Muscle of leg (tissue), 16 donors: ENCODE data around the gene TMEM11. TPM values are rescaled to one million over a fixed set of nuclear protein-coding genes. Genes with fewer than 3 reads are reported as not detected.
A peak's percentile ranks its signal among the peaks of the same experiment; 100 is the strongest.

Experiments used
- DNase-seq: peaks from one replicate; pipeline ENCODE4 v3.0.0; 2013
- H3K27ac ChIP-seq: one replicate; pipeline ENCODE4 v1.5.1; 2013; ENCODE audit warnings: mild to moderate bottlenecking, low read length, control low read depth
- H3K27me3 ChIP-seq: one replicate; pipeline ENCODE4 v1.6.1; 2013; ENCODE audit warnings: low read length; ENCODE audit not compliant: control insufficient read depth, insufficient read depth
- H3K36me3 ChIP-seq: one replicate; pipeline ENCODE4 v1.6.1; 2013; ENCODE audit warnings: low read length; ENCODE audit not compliant: control insufficient read depth, insufficient read depth
- H3K4me1 ChIP-seq: one replicate; pipeline ENCODE4 v1.6.1; 2013; ENCODE audit warnings: low read length; ENCODE audit not compliant: control insufficient read depth, insufficient read depth
- H3K4me3 ChIP-seq: one replicate; pipeline ENCODE4 v1.5.1; 2013; ENCODE audit warnings: low read length, control low read depth
- H3K9me3 ChIP-seq: replicated peaks from 2 replicates; pipeline ENCODE4 v1.6.1; 2013; ENCODE audit warnings: low read depth, low read length; ENCODE audit not compliant: control insufficient read depth
- WGBS: methylation state at CpG from one replicate; pipeline ENCODE4 v1.1.5; 2013; ENCODE audit warnings: missing lambda C conversion rate; ENCODE audit not compliant: insufficient coverage; 5-methylcytosine and 5-hydroxymethylcytosine counted together
- long read RNA-seq, 11 donors: transcript quantifications; one replicate each; lab custom pipeline, GENCODE V29; 2026
- polyA plus RNA-seq, 8 donors: library from polyadenylated mRNA; unstranded; fragments of 120-200 nt; gene quantifications; one replicate each; pipeline versions ENCODE4 v1.2.1 to v1.2.3, GENCODE V29; 2013; ENCODE audit warnings: inconsistent platforms in 1 of 8, low replicate concordance in 1 of 8; ENCODE audit not compliant: insufficient read length in 8 of 8, insufficient read depth in 1 of 8
- total RNA-seq: library from RNA; stranded (reverse); fragments of 120-200 nt; gene quantifications from one replicate; pipeline ENCODE4 v1.2.4, GENCODE V29; 2013

The TMEM11 gene, protein sequence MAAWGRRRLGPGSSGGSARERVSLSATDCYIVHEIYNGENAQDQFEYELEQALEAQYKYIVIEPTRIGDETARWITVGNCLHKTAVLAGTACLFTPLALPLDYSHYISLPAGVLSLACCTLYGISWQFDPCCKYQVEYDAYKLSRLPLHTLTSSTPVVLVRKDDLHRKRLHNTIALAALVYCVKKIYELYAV
- 20.3 TPM for total RNA-seq
- 10 to 100 TPM; 22.5 to 32.6 (median 28.5) TPM for polyA plus RNA-seq
- long read RNA-seq, donor 1, transcript TMEM11-201 (2 exons, 2,095 nt): major isoform, 13 of 17 reads
- long read RNA-seq, donor 1, partial matches to known transcripts: 0 of 17 reads
- long read RNA-seq, donor 1, other reads (novel, unspliced or antisense): 0 of 17 reads
- long read RNA-seq, donor 2, transcript TMEM11-201 (2 exons, 2,095 nt): major isoform, 5 of 5 reads
- long read RNA-seq, donor 2, partial matches to known transcripts: 0 of 5 reads
- long read RNA-seq, donor 2, other reads (novel, unspliced or antisense): 0 of 5 reads
- long read RNA-seq, donor 3, transcript TMEM11-201 (2 exons, 2,095 nt): major isoform, 34 of 40 reads
- long read RNA-seq, donor 3, transcript TMEM11-202 (3 exons, 1,246 nt): minor isoform, 6 of 40 reads
- long read RNA-seq, donor 3, partial matches to known transcripts: 0 of 40 reads
- long read RNA-seq, donor 3, other reads (novel, unspliced or antisense): 0 of 40 reads
- long read RNA-seq, donor 4, transcript TMEM11-201 (2 exons, 2,095 nt): major isoform, 20 of 22 reads
- long read RNA-seq, donor 4, partial matches to known transcripts: 0 of 22 reads
- long read RNA-seq, donor 4, other reads (novel, unspliced or antisense): 0 of 22 reads
- long read RNA-seq, donor 5, transcript TMEM11-201 (2 exons, 2,095 nt): major isoform, 50 of 58 reads
- long read RNA-seq, donor 5, transcript TMEM11-202 (3 exons, 1,246 nt): minor isoform, 8 of 58 reads
- long read RNA-seq, donor 5, partial matches to known transcripts: 0 of 58 reads
- long read RNA-seq, donor 5, other reads (novel, unspliced or antisense): 0 of 58 reads
- long read RNA-seq, donor 6, transcript TMEM11-201 (2 exons, 2,095 nt): major isoform, 70 of 76 reads
- long read RNA-seq, donor 6, transcript TMEM11-202 (3 exons, 1,246 nt): minor isoform, 6 of 76 reads
- long read RNA-seq, donor 6, partial matches to known transcripts: 0 of 76 reads
- long read RNA-seq, donor 6, other reads (novel, unspliced or antisense): 0 of 76 reads
- long read RNA-seq, donor 7, transcript TMEM11-202 (3 exons, 1,246 nt): minor isoform, 7 of 69 reads
- long read RNA-seq, donor 7, transcript TMEM11-201 (2 exons, 2,095 nt): major isoform, 40 of 69 reads
- long read RNA-seq, donor 7, partial matches to known transcripts: 21 of 69 reads
- long read RNA-seq, donor 7, other reads (novel, unspliced or antisense): 0 of 69 reads
- long read RNA-seq, donor 8, transcript TMEM11-201 (2 exons, 2,095 nt): major isoform, 19 of 21 reads
- long read RNA-seq, donor 8, partial matches to known transcripts: 0 of 21 reads
- long read RNA-seq, donor 8, other reads (novel, unspliced or antisense): 0 of 21 reads
- long read RNA-seq, donor 9, transcript TMEM11-202 (3 exons, 1,246 nt): minor isoform, 6 of 31 reads
- long read RNA-seq, donor 9, transcript TMEM11-201 (2 exons, 2,095 nt): major isoform, 24 of 31 reads
- long read RNA-seq, donor 9, partial matches to known transcripts: 0 of 31 reads
- long read RNA-seq, donor 9, other reads (novel, unspliced or antisense): 0 of 31 reads
- long read RNA-seq, donor 10, transcript TMEM11-201 (2 exons, 2,095 nt): major isoform, 43 of 51 reads
- long read RNA-seq, donor 10, transcript TMEM11-202 (3 exons, 1,246 nt): minor isoform, 8 of 51 reads
- long read RNA-seq, donor 10, partial matches to known transcripts: 0 of 51 reads
- long read RNA-seq, donor 10, other reads (novel, unspliced or antisense): 0 of 51 reads
- long read RNA-seq, donor 11, transcript TMEM11-201 (2 exons, 2,095 nt): major isoform, 31 of 33 reads
- long read RNA-seq, donor 11, partial matches to known transcripts: 0 of 33 reads
- long read RNA-seq, donor 11, other reads (novel, unspliced or antisense): 0 of 33 reads

DNA sequence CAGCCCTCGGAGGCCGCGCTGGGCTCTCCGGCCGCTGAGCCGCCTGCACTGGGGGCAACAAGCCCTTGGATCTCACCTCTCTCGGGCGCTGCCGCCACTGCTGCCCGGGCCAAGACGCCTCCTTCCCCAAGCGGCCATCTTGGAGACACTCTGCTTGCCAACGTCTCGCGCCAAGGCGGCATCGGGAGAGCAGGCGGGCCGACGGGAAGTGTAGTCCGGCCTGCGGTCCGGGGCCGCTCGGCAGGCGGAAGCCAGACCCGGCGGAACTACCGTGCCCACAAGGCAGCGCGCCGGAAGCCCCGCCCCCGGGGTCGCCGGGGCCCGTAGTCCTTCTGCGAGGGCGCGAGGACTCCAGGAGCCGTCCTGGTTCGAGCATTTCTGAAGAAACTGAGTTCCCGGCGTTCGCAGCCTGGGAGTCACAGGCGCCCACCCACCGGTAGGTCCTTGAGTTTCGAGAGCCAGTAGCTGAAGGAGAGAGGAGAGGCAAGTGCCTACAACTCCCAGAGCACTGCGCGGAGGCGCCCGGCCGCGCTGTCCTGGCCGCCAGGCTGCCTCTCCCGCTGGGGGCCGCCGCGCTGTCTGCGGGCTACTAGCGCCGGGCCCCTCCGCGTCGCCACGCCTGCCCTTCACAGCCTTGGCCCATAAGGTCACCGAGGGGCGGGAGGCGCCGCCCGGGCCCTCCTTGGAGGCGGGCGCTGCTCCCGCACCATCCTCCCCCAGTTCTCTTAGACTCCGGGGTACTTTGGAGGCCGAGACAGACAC lies at the start of gene TMEM11:
Gene TMEM11 (minus strand): TSS at position 147 of the 762 bp plus-strand sequence. CDS start 9 bp downstream, at position 138.
- Histone ChIP-seq H3K36me3 (peaks cover 30% of the 10 kb centered on the region), H3K9me3 (no peaks in the 10 kb centered on the region), H3K27me3 (no peaks in the 10 kb centered on the region), H3K27ac (peak within 1 kb of the TSS; percentile 96), H3K4me1 (peaks cover 48% of the 10 kb centered on the region), H3K4me3 (peak within 1 kb of the TSS; percentile 98)
- under 1% methylated on average over 75 of the region's 76 CpGs for WGBS
- DNase-seq: peak; percentile 99

DNA sequence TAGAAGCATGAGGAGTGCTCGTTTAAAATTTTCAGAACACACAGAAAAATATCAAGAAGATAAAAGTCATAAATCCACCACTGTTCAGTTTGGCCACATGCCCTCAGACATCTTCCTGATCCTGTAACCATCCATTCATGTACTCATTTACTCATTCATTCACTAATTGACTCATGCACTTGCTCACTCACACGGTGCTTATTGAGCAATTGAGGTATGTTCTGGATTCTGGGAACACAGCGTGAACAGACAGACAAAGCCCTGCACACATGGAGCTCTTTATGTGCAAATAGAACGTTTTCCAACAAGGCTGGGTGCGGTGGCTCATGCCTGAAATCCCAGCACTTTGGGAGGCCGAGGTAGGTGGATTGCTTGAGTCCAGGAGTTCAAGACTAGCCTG lies 49.4 kb upstream of the TMEM11 start:
- no peaks in the 10 kb centered on the region for H3K4me1 ChIP-seq
- H3K27me3 ChIP-seq: peaks cover 4% of the 10 kb centered on the region
- no peaks in the 10 kb centered on the region for H3K36me3 ChIP-seq
- whole genome bisulfite sequencing: 54% methylated on average over 3 of the region's 6 CpGs
- DNase-seq: no peak
- H3K4me3 ChIP-seq: no peak overlapping the region
- no peak overlapping the region for H3K27ac ChIP-seq
- H3K9me3 ChIP-seq: no peaks in the 10 kb centered on the region

DNA sequence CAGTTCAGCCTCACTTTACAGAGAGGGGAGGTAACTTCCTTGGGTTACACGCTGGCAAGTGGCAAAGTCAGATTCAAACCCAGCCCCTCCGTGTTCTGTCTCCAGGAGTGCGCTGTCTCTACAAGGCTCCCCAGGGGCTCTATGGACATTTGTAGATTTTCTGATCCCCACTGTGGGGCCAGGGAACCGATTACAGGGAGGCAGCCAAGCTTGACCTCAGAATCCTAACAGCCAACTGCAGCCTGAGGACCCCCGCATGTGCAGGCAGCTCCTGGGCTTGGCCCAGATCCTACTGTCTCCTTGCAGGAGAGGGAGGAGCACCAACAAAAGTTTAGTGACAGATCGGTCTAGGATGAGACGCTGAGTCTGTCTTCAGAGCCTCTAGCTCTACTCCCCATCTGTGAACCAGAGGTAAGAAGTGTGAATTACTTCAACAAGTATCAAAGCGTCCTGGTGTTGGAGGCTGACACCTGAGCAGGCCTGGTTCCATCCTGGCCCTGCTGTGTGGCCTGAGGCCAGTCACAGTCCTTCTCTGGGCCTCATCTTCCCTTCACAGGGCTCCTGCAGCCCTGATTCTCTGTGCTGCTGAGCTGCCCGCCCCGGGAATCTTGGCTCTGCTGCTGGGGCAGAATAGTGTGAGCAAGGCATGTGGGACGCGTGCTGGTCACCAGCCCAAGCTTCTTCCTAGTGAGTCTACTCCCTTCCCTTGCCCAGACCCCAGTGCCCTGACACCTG lies 48.5 kb upstream of the TMEM11 start:
- Histone ChIP-seq H3K36me3 (no peaks in the 10 kb centered on the region), H3K4me3 (no peak overlapping the region), H3K27me3 (peaks cover 4% of the 10 kb centered on the region), H3K27ac (no peak overlapping the region), H3K9me3 (no peaks in the 10 kb centered on the region), H3K4me1 (no peaks in the 10 kb centered on the region)
- 52% methylated on average over 7 of the region's 12 CpGs for WGBS
- DNase-seq: no peak

DNA sequence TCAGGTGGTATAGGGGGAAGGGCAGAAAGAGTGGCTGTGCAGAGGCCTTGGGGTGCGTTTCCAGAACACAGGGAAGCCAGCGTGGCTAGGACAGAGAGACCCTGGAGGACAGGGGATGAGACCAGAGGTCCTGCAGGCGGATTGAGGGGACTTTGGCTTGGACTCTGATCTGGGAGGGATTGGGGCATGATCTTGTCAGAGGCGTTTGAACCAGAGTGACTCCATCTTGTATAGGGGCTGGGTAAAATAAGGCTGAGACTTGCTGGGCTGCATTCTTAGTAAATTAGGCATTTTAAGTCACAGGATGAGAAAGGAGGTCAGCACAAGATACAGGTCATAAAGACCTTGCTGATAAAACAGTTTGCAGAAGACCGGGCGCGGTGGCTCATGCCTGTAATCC lies 44.6 kb upstream of the TMEM11 start:
- Histone ChIP-seq H3K27ac (no peak overlapping the region), H3K4me1 (peaks cover 4% of the 10 kb centered on the region), H3K36me3 (no peaks in the 10 kb centered on the region), H3K27me3 (no peaks in the 10 kb centered on the region), H3K4me3 (no peak overlapping the region), H3K9me3 (no peaks in the 10 kb centered on the region)
- DNase-seq: no peak
- WGBS: 79% methylated on average over 7 of the region's 7 CpGs

DNA sequence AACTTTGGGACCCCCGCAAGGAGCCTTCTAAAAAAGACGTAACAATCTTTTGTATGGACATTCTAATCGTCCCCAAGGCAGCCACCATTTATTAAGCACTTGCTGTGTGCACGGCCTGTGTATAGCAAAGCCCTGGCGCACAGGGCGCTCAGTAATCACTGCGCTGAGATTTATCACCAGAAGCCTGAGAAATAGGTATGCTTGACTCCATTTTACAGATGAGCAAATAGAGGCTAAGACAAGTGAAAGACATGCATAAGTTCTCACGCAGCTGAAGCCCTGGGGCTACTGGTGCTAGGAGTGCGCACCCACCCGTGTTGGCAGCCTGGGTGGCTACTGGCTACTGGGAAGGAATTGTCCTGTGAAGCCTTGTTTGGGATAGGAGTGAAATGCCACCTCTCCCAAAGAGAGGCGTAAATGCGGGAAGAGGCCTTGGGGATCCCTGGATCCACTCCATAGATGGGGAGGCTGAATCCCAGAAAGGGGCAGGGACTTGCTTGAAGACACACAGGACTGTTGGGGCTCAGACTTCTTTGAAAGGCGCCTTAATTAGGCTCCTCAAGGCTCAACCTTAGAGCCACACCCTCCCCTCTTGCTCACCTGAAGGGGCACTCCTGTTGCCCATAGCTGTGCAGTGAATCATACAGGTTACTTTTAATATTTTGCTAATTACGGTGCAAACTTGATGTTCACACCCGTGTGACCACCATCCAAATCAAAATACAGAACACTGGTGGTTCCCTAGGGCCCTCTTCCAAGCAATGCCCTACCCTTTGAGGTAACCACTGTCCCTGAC lies 39.9 kb upstream of the TMEM11 start:
- peak overlapping the region; percentile 58 for H3K4me3 ChIP-seq
- DNase-seq: no peak
- H3K36me3 ChIP-seq: no peaks in the 10 kb centered on the region
- H3K9me3 ChIP-seq: no peaks in the 10 kb centered on the region
- 43% methylated on average over 11 of the region's 15 CpGs for WGBS
- H3K27me3 ChIP-seq: no peaks in the 10 kb centered on the region
- H3K4me1 ChIP-seq: peaks cover 38% of the 10 kb centered on the region
- peak overlapping the region; percentile 76 for H3K27ac ChIP-seq

DNA sequence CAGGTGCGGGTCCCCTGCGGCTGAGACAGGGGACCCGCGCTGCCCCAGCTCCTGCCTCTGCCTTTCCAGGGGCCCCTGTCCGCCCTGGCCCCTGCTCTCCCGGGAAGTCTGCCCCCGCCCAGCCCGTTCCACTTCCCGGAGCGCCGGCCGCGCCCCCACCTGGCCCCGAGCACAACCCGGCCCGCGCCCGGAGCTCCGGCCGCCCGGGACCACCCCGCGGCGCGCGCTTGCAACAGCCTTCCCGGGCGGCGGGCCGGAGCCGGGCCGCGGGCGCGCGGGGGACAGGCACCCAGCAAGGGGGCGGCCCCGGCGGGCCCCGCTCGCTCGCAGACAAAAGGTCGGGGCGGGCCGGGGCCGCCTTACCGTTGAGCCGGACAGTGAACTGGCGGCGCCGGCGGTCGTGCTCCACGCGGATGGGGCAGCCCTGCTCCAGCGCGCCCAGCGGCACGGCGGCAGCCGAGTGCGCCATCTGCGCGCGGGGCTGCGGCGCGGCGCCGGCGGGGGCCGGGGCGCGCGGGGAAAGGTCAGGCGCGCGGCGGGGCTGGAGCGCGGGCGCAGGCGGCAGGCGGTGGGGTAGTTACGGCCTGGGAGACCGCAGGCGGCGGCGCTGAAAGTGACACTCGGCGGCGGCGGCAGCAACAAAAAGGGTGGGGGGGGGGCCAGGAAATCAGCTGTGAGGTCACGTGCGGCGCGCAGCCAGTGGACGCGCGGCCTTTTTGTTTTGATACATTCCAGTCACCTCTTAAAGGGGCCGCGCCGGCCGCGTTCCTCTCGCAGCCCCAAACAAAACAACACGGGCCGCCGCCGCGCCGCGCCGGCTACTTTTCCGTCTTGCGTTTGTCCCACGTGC lies 39.1 kb upstream of the TMEM11 start, which contains the start of gene NATD1:
Gene NATD1 (minus strand): TSS at position 615 of the 850 bp plus-strand sequence. CDS start 146 bp downstream, at position 469.
- peak within 1 kb of the TSS; percentile 58 for H3K4me3 ChIP-seq
- under 1% methylated on average over 109 of the region's 117 CpGs for WGBS
- no peaks in the 10 kb centered on the region for H3K9me3 ChIP-seq
- no peaks in the 10 kb centered on the region for H3K27me3 ChIP-seq
- peak within 1 kb of the TSS; percentile 76 for H3K27ac ChIP-seq
- no peaks in the 10 kb centered on the region for H3K36me3 ChIP-seq
- peaks cover 38% of the 10 kb centered on the region for H3K4me1 ChIP-seq
- peak; percentile 94 for DNase-seq

DNA sequence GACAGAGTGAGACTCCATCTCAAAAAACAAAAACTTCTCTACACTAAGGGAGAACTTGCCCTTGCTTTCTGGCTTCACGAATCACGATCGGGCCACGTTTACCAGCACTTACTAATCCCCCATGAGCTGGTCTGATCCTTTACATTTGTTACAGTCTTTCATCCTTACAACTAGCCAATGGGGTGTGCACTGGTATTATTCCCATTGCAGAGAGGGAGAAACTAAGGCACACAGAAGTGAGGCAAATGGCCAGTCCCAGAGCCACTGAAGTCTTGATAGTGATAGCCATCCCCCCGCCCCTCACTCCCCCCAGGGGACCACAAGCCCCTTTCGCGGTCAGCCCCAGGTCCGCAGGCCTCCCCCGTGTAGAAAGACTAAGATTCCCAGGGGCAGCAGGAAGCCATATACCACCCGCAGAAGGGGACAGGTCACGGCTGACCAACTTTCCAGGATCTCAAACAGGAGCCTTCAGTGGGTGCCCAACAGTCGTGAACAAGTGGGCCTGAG lies 38.4 kb upstream of the TMEM11 start:
- H3K36me3 ChIP-seq: no peaks in the 10 kb centered on the region
- no peaks in the 10 kb centered on the region for H3K27me3 ChIP-seq
- H3K4me3 ChIP-seq: peak overlapping the region; percentile 50
- no peak for DNase-seq
- no peaks in the 10 kb centered on the region for H3K9me3 ChIP-seq
- 14% methylated on average over 7 of the region's 12 CpGs for WGBS
- peak overlapping the region; percentile 51 for H3K27ac ChIP-seq
- peaks cover 38% of the 10 kb centered on the region for H3K4me1 ChIP-seq
